ENCODE measurements around the gene GALNT14. TPM values are rescaled to one million over a fixed set of nuclear protein-coding genes. Genes with fewer than 3 reads are reported as not detected.

The GALNT14 gene
- total RNA-seq, 4 donors from 2014 or later, result 3.2 to 6.6 (median 4.7) TPM

DNA sequence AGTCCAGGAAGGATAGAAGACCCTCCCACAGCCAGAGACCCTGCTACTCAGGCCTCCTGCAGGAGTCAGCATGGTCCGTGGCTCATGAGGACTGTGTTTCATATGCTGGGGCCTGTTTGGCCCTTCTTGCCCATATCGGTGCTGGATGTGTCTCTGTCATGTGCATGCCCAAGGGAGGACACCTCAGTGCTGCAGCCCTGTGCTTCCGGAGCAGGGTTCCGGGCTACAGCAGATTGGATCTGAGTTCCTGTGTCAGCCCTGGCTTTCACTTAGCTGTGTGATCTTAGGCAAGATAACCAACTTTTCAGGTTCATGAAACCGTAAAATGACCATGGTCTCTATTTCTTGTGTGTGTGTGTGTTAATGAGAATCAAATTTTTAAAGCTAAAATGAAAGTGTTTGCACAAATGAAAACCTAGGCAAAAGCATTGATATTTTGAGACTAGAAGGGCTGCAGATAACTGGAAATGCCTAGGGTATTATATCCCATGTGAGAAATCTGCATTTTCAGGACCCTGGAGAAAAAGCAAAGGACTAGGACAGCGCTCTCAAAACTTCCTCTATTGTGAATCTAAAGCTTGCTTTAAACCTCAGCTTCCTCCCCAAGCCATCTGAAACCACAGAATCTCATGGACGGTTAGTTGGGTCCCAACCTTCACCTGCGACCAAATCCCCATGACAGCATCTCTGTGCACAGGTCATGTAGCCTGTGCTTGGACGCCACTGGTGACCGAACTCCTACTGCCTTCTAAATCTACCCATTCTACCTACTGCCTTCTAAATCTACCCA lies 272.2 kb downstream of the GALNT14 start:
- no peak for DNase-seq (ENCODE audit: low spot score in 2 of 2)
- 84% methylated on average over 10 of the region's 10 CpGs for WGBS
- Histone ChIP-seq H3K4me1 (peaks cover 4% of the 10 kb centered on the region), H3K27me3 (no peaks in the 10 kb centered on the region), H3K36me3 (no peaks in the 10 kb centered on the region), H3K9me3 (no peaks in the 10 kb centered on the region), H3K4me3 (no peak overlapping the region), H3K27ac (no peak overlapping the region)
- TF ChIP-seq POLR2AphosphoS5 (IDR thresholded peaks at IDR 0.05) (no peak), EP300 (IDR thresholded peaks at IDR 0.05) (no peak), POLR2A (IDR thresholded peaks at IDR 0.05) (no peak)
- TF ChIP-seq, protein P1, sequence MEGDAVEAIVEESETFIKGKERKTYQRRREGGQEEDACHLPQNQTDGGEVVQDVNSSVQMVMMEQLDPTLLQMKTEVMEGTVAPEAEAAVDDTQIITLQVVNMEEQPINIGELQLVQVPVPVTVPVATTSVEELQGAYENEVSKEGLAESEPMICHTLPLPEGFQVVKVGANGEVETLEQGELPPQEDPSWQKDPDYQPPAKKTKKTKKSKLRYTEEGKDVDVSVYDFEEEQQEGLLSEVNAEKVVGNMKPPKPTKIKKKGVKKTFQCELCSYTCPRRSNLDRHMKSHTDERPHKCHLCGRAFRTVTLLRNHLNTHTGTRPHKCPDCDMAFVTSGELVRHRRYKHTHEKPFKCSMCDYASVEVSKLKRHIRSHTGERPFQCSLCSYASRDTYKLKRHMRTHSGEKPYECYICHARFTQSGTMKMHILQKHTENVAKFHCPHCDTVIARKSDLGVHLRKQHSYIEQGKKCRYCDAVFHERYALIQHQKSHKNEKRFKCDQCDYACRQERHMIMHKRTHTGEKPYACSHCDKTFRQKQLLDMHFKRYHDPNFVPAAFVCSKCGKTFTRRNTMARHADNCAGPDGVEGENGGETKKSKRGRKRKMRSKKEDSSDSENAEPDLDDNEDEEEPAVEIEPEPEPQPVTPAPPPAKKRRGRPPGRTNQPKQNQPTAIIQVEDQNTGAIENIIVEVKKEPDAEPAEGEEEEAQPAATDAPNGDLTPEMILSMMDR (IDR thresholded peaks at IDR 0.05), result no peak

GRCh38 chr2:30865243-30865642 lies 273.0 kb downstream of the GALNT14 start:
- Histone ChIP-seq H3K27ac (no peak overlapping the region), H3K4me3 (no peak overlapping the region), H3K4me1 (peaks cover 4% of the 10 kb centered on the region), H3K9me3 (no peaks in the 10 kb centered on the region), H3K36me3 (no peaks in the 10 kb centered on the region), H3K27me3 (no peaks in the 10 kb centered on the region)
- TF ChIP-seq POLR2A (IDR thresholded peaks at IDR 0.05), result no peak
- no peak for TF ChIP-seq EP300 (IDR thresholded peaks at IDR 0.05)
- no peak for TF ChIP-seq POLR2AphosphoS5 (IDR thresholded peaks at IDR 0.05)
- TF ChIP-seq, protein P1 (IDR thresholded peaks at IDR 0.05), result no peak
- WGBS, result 27% methylated on average over 1 of the region's 1 CpG
- no peak for DNase-seq (ENCODE audit: low spot score in 2 of 2)

DNA sequence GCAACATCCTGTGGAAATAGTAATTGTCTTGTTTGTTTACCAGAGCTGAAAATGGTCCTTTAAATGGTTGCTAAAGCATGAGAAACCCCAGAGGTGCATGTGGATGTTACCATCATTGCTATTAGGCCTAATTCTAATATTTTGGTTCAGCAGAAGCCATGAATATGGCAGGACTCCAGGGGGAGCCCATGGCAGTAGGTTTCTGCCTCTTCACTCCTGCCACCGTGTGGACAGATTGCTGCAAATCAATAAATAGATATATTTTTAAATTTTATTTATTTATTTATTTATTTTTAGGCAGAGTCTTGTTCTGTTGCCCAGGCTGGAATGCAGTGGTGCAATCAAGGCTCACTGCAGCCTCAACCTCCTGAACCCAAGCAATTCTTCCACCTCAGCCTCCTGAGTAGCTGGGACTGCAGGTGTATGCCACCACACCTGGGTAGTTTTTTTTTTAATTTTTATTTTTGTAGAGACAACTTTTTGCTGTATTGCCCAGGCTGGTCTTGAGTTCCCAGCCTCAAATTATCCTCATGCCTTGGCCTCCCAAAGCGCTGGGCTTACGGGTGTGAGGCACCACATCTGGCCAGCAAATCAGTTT lies 276.1 kb downstream of the GALNT14 start:
- no peak for DNase-seq (ENCODE audit: low spot score in 2 of 2)
- Histone ChIP-seq H3K36me3 (no peaks in the 10 kb centered on the region), H3K4me1 (peaks cover 4% of the 10 kb centered on the region), H3K4me3 (no peak overlapping the region), H3K27me3 (no peaks in the 10 kb centered on the region), H3K27ac (no peak overlapping the region), H3K9me3 (no peaks in the 10 kb centered on the region)
- no peak for TF ChIP-seq POLR2AphosphoS5 (IDR thresholded peaks at IDR 0.05)
- TF ChIP-seq, protein P1 (IDR thresholded peaks at IDR 0.05), result peak in 1 of 2 donors; percentile 42
- WGBS, result 51% methylated on average over 3 of the region's 3 CpGs

- H3K36me3 ChIP-seq, result no peaks in the 10 kb centered on the region
- no peak for DNase-seq (ENCODE audit: low spot score in 2 of 2)
- H3K9me3 ChIP-seq, result no peaks in the 10 kb centered on the region
- no peaks in the 10 kb centered on the region for H3K27me3 ChIP-seq
- WGBS, result 32% methylated on average over 4 of the region's 4 CpGs
- H3K4me3 ChIP-seq, result no peak overlapping the region
- peaks cover 3% of the 10 kb centered on the region for H3K4me1 ChIP-seq
- TF ChIP-seq POLR2AphosphoS5 (IDR thresholded peaks at IDR 0.05), result no peak
- TF ChIP-seq, protein P1 (IDR thresholded peaks at IDR 0.05), result no peak
- TF ChIP-seq POLR2A (IDR thresholded peaks at IDR 0.05), result no peak
- no peak for TF ChIP-seq EP300 (IDR thresholded peaks at IDR 0.05)
- H3K27ac ChIP-seq, result no peak overlapping the region
These were observed 277.5 kb downstream of the GALNT14 start for GRCh38 chr2:30860726-30861125.

Other genes starting within 250 kb of the GALNT14 start
- gene CAPN14, start 79.1 kb upstream of the GALNT14 start, total RNA-seq, result 1 to 10 TPM in 1 of 4 donors, under 1 TPM in 3; 0.53 to 2.1 (median 0.83) TPM
- gene EHD3, start 95.7 kb upstream of the GALNT14 start, total RNA-seq, result 1 to 10 TPM; 3.9 to 7.0 (median 5.2) TPM

Data from suprapubic skin (tissue), 4 donors.